PC-3 (cell line): ENCODE results near the gene AIRE.
"Not testable (repeated sequence)": the region's sequence is repeated elsewhere in the genome, so short reads cannot be mapped to it uniquely, and the experiment has no call there.

ENCODE experiments used
- EZH2 ChIP-seq: fragments of 300-600 bp; sonication (generic); IDR thresholded peaks from one replicate; pipeline ENCODE4 v1.6.1; 2017; ENCODE audit warnings: antibody characterized with exemption, mild to moderate bottlenecking, low read length; ENCODE audit not compliant: unreplicated experiment
- EZH2phosphoT487 ChIP-seq: fragments of 300-600 bp; sonication (generic); IDR thresholded peaks from 2 replicates; pipeline ENCODE4 v1.6.1; 2018; ENCODE audit warnings: mild to moderate bottlenecking, antibody characterized with exemption, low read length, borderline replicate concordance
- TF ChIP-seq, protein P1 (sequence below): fragments of 300-600 bp; sonication (generic); conservative IDR thresholded peaks from 2 replicates; pipeline ENCODE4 v1.5.1; 2017; ENCODE audit warnings: antibody characterized with exemption, low read depth, mild to moderate bottlenecking, low read length

DNA sequence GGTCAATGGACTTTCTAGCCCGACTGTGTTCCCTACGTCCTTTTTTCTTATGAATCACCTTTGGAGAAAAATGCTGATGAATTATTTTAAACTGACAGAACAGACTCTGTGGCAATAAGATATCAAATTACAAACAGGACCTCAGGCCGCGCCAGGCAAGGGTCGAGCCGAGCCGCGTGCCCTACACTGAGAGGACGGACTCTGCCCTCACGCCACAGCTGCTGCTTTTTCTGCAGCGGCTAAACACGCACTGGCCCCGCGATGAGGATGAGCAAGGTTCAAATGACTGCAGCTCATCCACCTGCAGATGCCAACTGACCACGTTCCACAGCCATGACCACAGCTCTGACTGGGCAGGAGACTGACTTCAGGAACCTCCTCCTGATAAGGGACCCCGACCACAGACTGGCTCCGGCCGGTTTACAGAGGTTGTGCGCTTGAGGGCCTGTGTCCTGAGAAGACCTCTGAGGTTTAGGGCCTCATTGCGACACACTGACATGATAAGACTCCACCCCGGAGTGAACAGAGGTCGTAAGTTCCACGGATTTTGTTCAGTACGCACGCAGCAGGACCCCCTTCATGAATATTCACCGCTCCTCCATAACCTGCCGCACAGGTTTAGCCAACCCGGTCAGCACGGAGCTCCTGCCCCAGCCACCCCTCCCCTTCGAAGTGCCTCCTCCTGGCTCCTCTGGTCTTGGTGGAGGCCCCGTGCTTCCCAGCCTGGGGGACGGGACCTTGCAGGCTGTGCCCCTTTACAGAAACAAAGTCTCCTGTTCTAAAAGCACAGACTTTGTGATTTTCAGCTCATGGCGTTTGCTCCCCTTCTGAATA is 36.3 kb upstream of the AIRE start:
- TF ChIP-seq, protein P1, sequence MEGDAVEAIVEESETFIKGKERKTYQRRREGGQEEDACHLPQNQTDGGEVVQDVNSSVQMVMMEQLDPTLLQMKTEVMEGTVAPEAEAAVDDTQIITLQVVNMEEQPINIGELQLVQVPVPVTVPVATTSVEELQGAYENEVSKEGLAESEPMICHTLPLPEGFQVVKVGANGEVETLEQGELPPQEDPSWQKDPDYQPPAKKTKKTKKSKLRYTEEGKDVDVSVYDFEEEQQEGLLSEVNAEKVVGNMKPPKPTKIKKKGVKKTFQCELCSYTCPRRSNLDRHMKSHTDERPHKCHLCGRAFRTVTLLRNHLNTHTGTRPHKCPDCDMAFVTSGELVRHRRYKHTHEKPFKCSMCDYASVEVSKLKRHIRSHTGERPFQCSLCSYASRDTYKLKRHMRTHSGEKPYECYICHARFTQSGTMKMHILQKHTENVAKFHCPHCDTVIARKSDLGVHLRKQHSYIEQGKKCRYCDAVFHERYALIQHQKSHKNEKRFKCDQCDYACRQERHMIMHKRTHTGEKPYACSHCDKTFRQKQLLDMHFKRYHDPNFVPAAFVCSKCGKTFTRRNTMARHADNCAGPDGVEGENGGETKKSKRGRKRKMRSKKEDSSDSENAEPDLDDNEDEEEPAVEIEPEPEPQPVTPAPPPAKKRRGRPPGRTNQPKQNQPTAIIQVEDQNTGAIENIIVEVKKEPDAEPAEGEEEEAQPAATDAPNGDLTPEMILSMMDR, result not testable (repeated sequence)
- TF ChIP-seq EZH2phosphoT487, EZH2: not testable (repeated sequence)
